GM19099 (cell line): Measurements from ENCODE around the gene IMPACT.

ENCODE experiments used
- POLR2A ChIP-seq: IDR thresholded peaks from 3 replicates; pipeline ENCODE4 v1.6.1; 2011; ENCODE audit warnings: low read depth; ENCODE audit not compliant: insufficient read length; ENCODE audit errors: extremely low read depth

The IMPACT gene

GRCh38 chr18:24404591-24404990 is 21.9 kb upstream of the IMPACT start:
- no peak for TF ChIP-seq POLR2A

- TF ChIP-seq POLR2A: no peak
These were observed 18.0 kb upstream of the IMPACT start for GRCh38 chr18:24408496-24408895.

- no peak for TF ChIP-seq POLR2A
These were observed 13.3 kb upstream of the IMPACT start for GRCh38 chr18:24413148-24413547.

GRCh38 chr18:24414349-24415003 is 12.0 kb upstream of the IMPACT start:
- TF ChIP-seq POLR2A: no peak

GRCh38 chr18:24417480-24417879 is 9.0 kb upstream of the IMPACT start:
- TF ChIP-seq POLR2A: no peak

GRCh38 chr18:24420551-24420950 is 5.9 kb upstream of the IMPACT start:
- no peak for TF ChIP-seq POLR2A

GRCh38 chr18:24421831-24422230 is 4.6 kb upstream of the IMPACT start:
- no peak for TF ChIP-seq POLR2A

- no peak for TF ChIP-seq POLR2A
These were observed 435 bp upstream of the IMPACT start for GRCh38 chr18:24426073-24426397.

- no peak for TF ChIP-seq POLR2A
These were observed 1.0 kb downstream of the IMPACT start for GRCh38 chr18:24427484-24427883.

- no peak for TF ChIP-seq POLR2A
These were observed 2.2 kb downstream of the IMPACT start for GRCh38 chr18:24428709-24429108.

- TF ChIP-seq POLR2A: no peak
These were observed 2.7 kb downstream of the IMPACT start for GRCh38 chr18:24429188-24429587.

- TF ChIP-seq POLR2A: no peak
These were observed 6.1 kb downstream of the IMPACT start for GRCh38 chr18:24432618-24433017.

- TF ChIP-seq POLR2A: no peak
These were observed 10.5 kb downstream of the IMPACT start for GRCh38 chr18:24436939-24437338.

- no peak for TF ChIP-seq POLR2A
These were observed 17.4 kb downstream of the IMPACT start for GRCh38 chr18:24443870-24444269.

GRCh38 chr18:24446453-24446852 is 20.0 kb downstream of the IMPACT start:
- TF ChIP-seq POLR2A: no peak

- TF ChIP-seq POLR2A: no peak
These were observed 20.6 kb downstream of the IMPACT start for GRCh38 chr18:24446953-24447538.

GRCh38 chr18:24447961-24448360 is 21.5 kb downstream of the IMPACT start:
- TF ChIP-seq POLR2A: no peak
